ENCODE measurements around the gene SLC66A3.

GRCh38 chr2:11227595-11227994 lies 72.3 kb downstream of the SLC66A3 start:
- no peak for TF ChIP-seq ELF4 (IDR thresholded peaks at IDR 0.05)
- TF ChIP-seq, protein P1, sequence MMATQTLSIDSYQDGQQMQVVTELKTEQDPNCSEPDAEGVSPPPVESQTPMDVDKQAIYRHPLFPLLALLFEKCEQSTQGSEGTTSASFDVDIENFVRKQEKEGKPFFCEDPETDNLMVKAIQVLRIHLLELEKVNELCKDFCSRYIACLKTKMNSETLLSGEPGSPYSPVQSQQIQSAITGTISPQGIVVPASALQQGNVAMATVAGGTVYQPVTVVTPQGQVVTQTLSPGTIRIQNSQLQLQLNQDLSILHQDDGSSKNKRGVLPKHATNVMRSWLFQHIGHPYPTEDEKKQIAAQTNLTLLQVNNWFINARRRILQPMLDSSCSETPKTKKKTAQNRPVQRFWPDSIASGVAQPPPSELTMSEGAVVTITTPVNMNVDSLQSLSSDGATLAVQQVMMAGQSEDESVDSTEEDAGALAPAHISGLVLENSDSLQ (IDR thresholded peaks at IDR 0.05), result no peak
- TF ChIP-seq SUZ12 (IDR thresholded peaks at IDR 0.05), result no peak
- TF ChIP-seq FOXA1 (IDR thresholded peaks at IDR 0.05), result no peak
- no peak for TF ChIP-seq CTBP1 (IDR thresholded peaks at IDR 0.05; ENCODE audit: borderline replicate concordance)
- TF ChIP-seq SP1 (IDR thresholded peaks at IDR 0.05), result no peak
- TF ChIP-seq BHLHE40 (IDR thresholded peaks at IDR 0.05; ENCODE audit: borderline replicate concordance), result no peak
